Femur (tissue), 1 donor: ENCODE data around the gene ME2.
"Not testable (repeated sequence)": the region's sequence is repeated elsewhere in the genome, so short reads cannot be mapped to it uniquely, and the experiment has no call there.

Source experiments
- DNase-seq: peaks from one replicate; pipeline ENCODE4 v3.0.0-alpha.2; 2017

The ME2 gene

DNA sequence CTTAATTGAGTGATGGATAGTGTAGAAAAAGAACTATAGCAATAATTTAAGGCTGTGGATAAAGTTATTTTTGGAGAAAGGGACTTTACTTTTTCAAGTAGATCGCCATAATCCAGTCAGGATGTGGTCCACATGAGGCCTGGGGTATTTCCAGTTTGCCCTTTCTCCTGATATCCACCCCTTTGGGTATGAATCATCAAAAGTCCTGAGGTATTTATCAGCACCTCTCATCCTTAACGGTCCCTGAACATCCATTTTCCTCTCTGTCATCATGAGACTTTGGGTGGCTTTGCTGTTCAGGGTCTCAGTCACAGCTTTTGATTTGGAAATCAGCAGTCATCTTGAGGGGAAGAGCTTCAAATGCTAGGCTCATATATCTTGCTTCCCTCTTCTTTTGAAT is 49.6 kb downstream of the ME2 start:
- no peak for DNase-seq

GRCh38 chr18:50933684-50934083 is 54.8 kb downstream of the ME2 start:
- DNase-seq, result no peak

GRCh38 chr18:50934545-50935211 is 55.8 kb downstream of the ME2 start:
- no peak for DNase-seq

GRCh38 chr18:50935493-50936191 is 56.7 kb downstream of the ME2 start:
- DNase-seq, result no peak

GRCh38 chr18:50937183-50937582 is 58.3 kb downstream of the ME2 start:
- DNase-seq, result no peak

GRCh38 chr18:50938912-50939311 is 60.0 kb downstream of the ME2 start:
- DNase-seq, result no peak

DNA sequence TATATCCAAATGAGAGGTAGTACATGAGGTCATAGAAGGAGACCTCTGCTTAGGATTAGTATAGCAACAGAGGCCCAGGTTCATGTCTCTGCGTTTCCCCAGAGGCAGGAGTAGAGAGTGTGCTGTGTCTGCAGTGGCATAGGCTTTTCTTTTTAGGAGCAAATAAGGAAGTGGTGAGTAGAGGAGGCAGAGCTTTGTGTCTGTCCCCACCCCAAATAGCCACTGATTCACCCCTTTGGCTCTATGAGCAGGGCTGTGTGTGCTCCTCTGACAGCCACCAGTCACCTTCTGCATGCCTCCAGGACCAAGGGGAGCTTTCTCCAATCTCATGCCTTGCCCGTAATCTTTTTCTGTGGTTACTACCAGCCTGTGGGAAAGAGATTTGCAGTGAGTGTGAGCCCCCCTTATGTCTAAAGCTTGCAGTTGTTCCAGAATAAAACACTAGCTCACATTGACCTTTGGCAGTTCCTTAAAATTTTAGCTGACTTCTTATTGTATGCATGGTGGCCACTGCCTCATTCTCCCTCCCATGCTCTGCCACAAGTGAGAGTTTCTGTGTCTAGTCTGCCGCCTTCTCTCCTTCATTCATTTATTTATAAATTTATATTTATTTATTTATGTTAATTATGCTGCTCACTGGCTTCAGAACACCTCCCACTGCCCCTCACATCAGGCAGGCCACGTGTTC is 65.5 kb downstream of the ME2 start:
- DNase-seq, result no peak

GRCh38 chr18:50945918-50946317 is 67.0 kb downstream of the ME2 start:
- DNase-seq, result not testable (repeated sequence)

- DNase-seq, result no peak
Measured at GRCh38 chr18:50947899-50948298, 69.0 kb downstream of the ME2 start.

DNA sequence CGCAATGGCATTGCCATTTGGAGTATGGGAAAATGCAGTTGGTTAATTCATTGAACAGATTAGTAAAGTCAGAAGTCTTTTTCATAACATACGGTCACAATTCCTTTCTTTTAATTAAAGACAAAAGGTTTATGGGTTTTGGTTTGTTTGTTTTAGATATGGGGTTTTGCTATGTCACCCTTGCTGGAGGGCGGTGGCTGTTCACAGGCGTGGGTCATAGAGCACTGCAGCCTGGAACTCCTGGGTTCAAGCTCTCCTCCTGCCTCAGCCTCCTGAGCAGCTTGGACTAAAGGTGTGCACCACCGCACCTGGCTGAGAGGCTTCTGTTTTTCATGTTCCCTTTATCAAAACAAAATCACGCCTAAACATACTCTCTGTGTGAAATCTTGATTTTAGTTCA is 70.3 kb downstream of the ME2 start:
- no peak for DNase-seq

DNA sequence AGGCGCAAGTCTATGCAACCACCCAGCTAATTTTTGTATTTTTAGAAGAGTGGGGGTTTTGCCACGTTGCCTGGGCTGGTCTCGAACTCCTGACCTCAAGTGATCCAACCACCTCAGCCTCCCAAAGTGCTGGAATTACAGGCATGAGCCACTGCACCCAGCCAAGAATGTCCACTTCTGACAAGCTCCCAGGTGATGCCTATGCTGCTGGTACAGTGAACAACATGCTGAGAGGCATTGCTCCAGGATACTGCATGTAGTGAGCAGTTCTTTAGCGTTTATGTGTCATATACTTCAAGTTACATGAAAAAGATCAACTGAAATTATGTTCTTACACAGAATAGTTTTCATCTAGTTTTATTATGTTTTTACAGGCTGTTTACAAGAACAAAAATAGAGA is 71.7 kb downstream of the ME2 start:
- no peak for DNase-seq

DNA sequence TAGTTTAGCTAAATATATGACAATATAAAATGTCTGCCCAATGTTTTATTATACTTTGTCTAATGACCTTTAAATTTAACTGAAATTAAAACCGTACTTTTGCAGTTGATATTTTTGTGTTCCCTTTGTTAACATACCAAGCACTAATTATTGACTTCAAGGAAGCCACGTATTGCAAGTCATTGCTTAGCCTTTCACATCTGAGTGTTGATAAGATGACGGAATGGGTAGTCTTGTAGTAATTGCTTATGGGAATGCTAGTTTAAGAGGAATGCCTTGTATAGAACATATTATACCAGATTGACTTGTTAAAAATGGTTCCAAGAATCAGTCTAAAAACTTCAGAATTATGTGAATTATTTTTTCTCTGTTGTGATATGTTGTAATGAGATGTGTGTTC is 74.9 kb downstream of the ME2 start:
- no peak for DNase-seq

GRCh38 chr18:50955253-50955652 is 76.3 kb downstream of the ME2 start:
- DNase-seq, result no peak

GRCh38 chr18:50956116-50956515 is 77.2 kb downstream of the ME2 start:
- DNase-seq, result no peak

- no peak for DNase-seq
Measured at GRCh38 chr18:50961974-50962373, 83.1 kb downstream of the ME2 start.

DNA sequence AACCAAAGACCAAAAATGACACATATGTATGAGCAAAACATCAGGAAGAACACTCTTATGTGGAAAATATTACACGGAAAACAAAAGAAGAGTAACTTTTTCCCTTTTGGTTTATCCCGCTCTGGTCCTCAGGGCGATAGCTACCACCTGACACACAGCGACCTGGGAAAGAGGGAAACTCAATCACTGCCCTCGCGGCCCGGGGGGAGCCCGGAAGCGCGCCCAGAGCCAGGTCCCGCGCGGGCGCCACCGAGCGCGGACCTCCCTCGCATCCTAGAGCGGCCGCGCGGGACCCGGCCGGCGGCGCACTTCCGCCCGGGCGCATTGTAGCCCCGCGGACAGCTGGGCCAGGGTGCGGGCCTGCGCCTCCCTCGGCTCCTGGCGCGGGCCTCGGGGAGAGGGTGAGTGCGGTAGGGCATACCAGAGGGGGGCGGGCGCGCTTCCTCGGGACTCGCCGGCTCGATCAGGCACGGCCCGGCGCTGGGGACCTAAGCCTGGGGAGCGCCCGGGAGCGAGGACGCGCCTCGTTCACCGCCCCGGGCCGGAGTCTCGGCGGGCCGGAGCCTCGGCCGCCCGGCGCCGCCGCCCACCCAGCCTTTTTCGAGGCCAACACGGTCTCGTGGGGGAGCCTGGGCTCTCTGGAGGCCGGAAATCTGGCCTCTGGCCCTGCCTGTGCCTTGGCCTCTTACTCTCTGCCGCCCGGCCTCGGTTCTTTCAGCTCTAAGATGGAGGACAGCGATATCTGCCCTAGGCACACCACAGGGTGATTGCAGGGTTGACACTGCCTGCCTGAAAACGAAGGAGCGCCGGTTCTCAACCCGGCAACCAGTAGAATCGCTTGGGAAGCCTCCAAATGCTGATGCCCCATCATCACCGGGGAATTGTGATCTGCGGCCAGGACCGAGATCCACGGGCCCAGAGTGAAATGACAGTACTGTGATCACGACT is 89.1 kb downstream of the ME2 start, which contains the start of gene ELAC1:
TSS of gene ELAC1 (plus strand) at position 327 of the 948 bp plus-strand sequence. CDS start 6,365 bp downstream, outside the sequence.
- DNase-seq, result peak; percentile 83

GRCh38 chr18:50969448-50969847 is 90.5 kb downstream of the ME2 start:
- no peak for DNase-seq

DNA sequence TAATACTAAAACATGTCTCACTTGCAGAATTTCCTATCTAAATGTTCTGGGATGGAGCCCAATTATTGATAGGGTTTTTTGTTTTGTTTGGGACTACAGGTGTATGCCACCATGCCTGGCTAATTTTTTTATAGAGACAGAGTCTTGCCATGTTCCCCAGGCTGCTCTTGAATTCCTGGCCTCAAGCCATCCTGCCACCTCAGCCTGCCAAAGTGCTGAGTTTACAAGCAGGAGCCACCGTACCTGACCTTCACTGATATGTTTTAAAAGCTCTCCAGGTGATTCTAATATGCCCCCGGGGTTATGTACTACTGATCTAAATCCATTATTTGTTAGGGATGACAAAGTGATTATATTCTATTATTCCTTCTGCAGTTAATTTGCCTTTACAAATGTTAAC is 91.1 kb downstream of the ME2 start:
- no peak for DNase-seq

DNA sequence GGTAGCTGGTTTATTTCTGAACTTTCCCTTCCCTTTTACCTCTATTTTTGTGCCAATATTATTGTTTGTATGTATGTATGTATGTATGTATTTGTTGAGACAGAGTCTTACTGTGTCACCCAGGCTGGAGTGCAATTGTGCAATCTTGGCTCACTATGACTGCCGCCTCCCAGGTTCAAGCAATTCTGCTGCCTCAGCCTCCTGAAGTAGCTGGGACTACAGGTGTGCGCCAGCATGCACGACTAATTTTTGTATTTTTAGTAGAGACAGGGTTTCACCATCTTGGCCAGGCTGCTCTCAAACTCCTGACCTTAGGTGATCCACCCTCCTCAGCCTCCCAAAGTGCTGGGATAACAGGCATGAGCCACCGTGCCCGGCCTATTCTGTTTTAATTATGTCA is 93.5 kb downstream of the ME2 start:
- not testable (repeated sequence) for DNase-seq

DNA sequence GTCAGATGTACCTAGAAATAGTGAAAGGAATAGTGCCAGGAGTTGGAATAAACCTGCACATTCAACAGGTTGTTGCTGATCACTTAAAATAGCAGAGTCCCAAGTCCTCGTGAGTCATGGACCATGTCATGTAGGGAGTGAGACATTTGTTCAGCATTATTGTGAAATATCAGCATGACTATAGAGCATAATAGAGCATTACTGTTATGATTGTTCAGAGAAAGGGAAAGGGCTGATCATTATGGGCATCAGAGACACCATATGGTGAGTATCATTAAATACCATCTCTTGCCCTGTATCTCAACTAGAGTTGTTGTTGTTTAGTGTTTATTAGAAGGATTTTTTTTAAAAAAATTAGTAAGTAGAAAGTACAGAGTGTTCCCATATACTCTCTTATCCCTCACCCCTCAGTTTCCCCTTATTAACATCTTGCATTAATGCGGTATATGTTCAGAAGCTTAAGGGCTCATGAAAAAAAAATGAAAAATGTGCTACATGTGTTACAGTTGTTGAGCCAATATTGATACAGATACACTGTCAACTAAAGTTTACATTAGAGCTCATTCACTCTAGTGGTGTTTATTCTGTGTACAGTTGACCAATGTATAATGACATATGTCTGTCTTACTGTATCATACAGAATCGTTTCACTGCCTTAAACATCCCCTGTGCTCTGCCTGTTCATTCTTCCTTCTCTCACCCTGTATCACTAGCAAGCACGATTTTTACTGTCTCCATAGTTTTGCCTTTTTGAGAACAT is 94.6 kb downstream of the ME2 start:
- DNase-seq, result no peak

DNA sequence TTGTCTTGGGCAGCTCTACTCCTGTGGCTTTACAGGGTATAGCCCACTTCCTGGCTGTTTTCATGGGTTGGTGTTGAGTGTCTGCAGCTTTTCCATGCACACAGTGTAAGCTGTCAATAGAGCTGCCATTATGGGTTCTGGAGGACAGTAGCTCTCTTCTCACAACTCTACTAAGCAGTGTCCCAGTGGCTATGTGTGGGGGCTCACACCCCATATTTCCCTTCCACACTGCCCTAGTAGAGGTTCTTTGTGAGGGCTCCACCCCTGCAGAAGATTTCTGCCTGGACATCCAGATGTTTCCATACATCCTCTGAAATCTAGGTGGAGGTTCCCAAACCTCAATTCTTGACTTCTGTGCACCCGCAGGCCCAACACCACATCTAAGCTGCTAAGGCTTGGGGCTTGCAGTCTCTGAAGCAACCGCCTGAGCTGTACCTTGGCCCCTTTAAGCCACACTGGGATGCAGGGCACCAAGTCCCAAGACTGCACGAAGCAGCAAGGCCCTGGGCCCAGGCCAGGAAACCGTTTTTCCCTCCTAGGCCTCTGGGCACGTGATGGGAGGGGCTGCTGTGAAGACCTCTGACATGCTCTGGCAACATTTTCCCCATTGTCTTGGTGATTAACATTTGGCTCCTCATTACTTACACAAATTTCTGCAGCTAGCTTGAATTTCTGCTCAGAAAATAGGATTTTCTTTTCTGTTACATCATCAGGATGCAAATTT is 98.3 kb downstream of the ME2 start:
- DNase-seq, result no peak
